Activated naive CD8-positive, alpha-beta T cell treated with anti-CD3 and anti-CD28 coated beads, Interleukin-2, amount 50 U/mL, for 24 hours (primary cell): ENCODE data around the gene ANKDD1A.

Experiments used
- ATAC-seq: fragments of 150-1000 bp; cut with Tn5 transposase; one replicate; pipeline ENCODE4 v1.10.0; 2021
- DNase-seq: peaks from one replicate; pipeline ENCODE4 v3.0.0; 2021
- H3K27ac Mint-ChIP-seq: one replicate; pipeline ENCODE4 v1.8.0; 2021; ENCODE audit warnings: mild to moderate bottlenecking, mixed read lengths
- H3K27me3 Mint-ChIP-seq: one replicate; pipeline ENCODE4 v1.8.0; 2021; ENCODE audit warnings: mixed read lengths
- H3K36me3 Mint-ChIP-seq: one replicate; pipeline ENCODE4 v1.8.0; 2021; ENCODE audit warnings: low read depth, mixed read lengths
- H3K4me1 Mint-ChIP-seq: one replicate; pipeline ENCODE4 v1.8.0; 2021; ENCODE audit warnings: mixed read lengths
- H3K4me3 Mint-ChIP-seq: one replicate; pipeline ENCODE4 v1.8.0; 2021; ENCODE audit warnings: mild to moderate bottlenecking, moderate library complexity, mixed read lengths
- H3K9me3 Mint-ChIP-seq: one replicate; pipeline ENCODE4 v1.8.0; 2021; ENCODE audit warnings: mixed read lengths

The ANKDD1A gene

DNA sequence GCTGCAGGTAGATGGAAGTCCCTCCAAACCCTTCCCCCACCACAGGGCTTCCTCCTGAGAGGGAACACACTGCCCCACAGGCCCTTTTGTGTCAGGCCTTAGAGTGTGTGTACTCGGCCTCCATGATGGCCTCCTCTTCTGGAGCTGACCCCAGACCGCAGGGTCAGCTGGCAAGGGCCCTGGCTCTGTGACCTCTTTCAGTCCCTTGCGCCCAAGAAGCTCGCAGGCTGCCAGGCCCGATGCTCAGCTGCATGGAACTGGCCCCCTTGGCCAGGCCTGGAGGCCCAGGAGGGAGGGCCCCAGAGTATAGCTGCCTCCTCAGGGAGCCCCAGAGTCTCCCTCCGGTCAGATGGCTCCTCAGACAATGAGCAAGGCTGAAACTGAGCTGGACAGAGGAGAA, 23.4 kb upstream of the ANKDD1A start:
- DNase-seq = no peak
- no peaks in the 10 kb centered on the region for H3K27me3 Mint-ChIP-seq
- ATAC-seq = no peak
- no peak overlapping the region for H3K4me3 Mint-ChIP-seq
- H3K9me3 Mint-ChIP-seq = no peaks in the 10 kb centered on the region
- no peaks in the 10 kb centered on the region for H3K36me3 Mint-ChIP-seq
- H3K4me1 Mint-ChIP-seq = peaks cover 42% of the 10 kb centered on the region
- H3K27ac Mint-ChIP-seq = no peak overlapping the region

DNA sequence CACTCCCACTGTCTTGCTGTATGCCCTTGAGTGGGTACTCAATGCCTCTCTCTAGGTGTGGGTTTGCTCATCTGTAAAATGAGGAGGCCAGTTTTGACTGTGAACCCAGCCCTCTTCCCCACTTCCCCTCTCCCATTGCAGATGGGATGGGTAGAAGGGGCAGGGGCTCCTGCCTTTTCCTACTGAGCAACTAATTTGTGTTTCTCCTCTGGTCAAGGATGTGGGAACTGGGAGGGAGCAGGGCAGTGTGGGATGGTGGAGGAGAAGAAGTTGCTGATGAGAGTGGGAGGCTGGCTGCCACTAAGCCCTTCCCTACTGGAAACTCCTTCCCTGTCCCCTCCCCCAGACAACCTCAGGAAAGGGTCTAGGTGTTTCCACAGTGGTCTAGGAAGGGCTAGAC, 20.1 kb upstream of the ANKDD1A start:
- Mint-ChIP-seq H3K9me3 (no peaks in the 10 kb centered on the region), H3K4me3 (peak overlapping the region; percentile 87), H3K36me3 (no peaks in the 10 kb centered on the region), H3K27ac (peak overlapping the region; percentile 97), H3K27me3 (no peaks in the 10 kb centered on the region), H3K4me1 (peaks cover 54% of the 10 kb centered on the region)
- DNase-seq (no peak), ATAC-seq (no peak)

DNA sequence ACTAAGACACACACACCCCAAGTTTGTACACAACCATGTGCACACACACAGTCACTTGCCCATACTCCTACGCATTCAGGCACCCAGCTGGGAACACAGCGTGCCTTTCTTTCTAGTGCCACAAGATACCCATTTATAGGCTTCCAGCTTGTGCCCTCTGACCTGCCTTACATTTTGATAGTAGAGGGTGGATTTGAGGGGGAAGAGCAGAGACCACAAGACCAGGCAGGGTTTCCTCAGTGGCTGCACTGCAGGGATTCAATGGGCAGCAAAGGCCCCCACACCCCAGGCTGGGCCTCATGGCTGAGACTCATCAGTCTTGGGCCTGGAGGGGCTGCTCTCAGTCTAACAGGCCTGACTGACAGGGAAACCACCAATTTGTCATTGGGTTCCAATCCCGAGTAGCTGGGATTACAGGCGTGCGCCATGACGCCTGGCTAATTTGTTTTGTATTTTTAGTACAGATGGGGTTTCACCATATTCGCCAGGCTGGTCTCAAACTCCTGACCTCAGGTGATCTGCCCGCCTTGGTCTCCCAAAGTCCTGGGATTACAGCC, 18.8 kb upstream of the ANKDD1A start:
- H3K4me3 Mint-ChIP-seq = peak overlapping the region; percentile 87
- no peaks in the 10 kb centered on the region for H3K9me3 Mint-ChIP-seq
- H3K27me3 Mint-ChIP-seq = no peaks in the 10 kb centered on the region
- no peaks in the 10 kb centered on the region for H3K36me3 Mint-ChIP-seq
- DNase-seq = peak; percentile 55
- peak; percentile 17 for ATAC-seq
- peaks cover 58% of the 10 kb centered on the region for H3K4me1 Mint-ChIP-seq
- H3K27ac Mint-ChIP-seq = peak overlapping the region; percentile 97

DNA sequence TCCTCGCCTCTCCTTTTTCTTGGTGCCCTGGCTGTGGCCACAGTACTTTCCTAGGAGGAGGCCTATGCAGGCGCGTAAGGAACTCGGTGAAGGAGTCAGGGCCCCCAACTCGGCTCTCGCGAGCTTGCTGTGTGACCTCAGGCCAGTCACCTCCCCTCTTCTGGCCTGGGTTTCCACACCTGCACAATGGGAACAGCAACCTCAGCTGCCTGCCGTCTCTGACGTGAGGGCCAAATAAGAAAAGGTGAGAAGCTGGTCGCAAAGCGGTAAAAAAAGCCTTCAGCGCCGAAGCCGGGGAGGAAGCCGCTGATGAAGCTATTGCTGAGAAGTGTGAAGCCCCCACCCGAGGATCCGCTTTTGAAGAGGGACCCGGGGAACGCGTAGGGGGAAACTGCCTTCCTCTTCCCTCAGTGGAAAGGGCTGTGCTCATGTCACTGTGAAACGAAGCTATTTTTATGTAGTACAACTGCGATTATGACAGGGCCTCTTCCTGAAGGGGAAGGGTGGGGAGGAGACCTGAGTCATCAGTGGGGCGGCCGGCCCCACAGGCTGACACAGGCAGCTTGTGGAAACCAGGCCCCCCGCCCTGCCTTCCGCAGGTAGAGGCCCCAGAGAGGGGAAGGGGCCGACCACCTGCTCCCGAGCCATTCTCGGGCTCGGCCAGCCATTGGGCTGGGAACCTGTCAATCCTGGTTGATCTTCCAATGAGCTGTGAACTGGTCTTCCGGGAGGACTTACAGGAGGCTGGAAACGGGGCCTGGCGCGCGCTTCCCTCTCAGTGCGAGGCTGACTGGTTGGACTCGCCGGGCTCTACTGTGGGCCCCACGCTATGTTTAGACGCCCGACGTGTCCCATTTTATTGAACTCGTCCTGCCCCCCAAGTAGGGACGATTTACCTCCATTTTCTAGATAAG, 18.0 kb upstream of the ANKDD1A start:
- H3K9me3 Mint-ChIP-seq = no peaks in the 10 kb centered on the region
- peak; percentile 85 for ATAC-seq
- no peaks in the 10 kb centered on the region for H3K27me3 Mint-ChIP-seq
- peak overlapping the region; percentile 97 for H3K27ac Mint-ChIP-seq
- H3K36me3 Mint-ChIP-seq = no peaks in the 10 kb centered on the region
- H3K4me3 Mint-ChIP-seq = peak overlapping the region; percentile 87
- peak; percentile 97 for DNase-seq
- H3K4me1 Mint-ChIP-seq = peaks cover 58% of the 10 kb centered on the region

DNA sequence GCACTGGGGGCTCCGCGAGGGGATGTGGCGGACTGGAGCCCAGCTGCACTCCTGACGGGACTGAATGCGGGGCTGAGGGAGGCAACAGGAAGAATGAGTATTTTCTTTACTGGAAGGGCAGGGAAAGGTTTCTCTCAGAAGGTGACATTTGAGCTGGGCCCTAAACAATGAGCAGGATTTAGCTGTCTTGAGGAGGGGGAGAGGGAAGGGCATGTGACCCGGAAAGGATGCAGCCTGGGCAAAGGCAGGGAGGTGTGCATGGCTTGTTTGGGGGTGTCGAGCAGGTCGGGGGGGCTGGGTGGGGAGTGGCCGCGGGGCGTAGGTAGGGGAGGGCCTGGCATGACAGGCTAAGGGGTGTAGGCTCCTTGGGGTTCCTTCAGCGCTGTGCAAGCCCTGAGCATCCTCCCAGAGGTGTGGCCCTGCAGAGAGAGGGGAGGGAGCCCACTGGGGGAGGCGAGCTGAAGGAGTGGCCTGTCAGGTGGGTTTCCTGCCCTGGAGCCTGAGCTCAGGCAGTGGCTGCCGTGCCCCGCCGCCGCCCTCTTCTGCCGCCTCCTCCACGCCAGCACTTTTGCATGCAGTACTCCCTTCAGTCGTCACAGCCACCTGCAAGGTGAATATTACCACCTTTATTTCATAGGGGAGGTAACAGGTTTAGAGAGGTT, 17.2 kb upstream of the ANKDD1A start:
- no peaks in the 10 kb centered on the region for H3K27me3 Mint-ChIP-seq
- H3K36me3 Mint-ChIP-seq = peaks cover 3% of the 10 kb centered on the region
- peak overlapping the region; percentile 87 for H3K4me3 Mint-ChIP-seq
- peak; percentile 39 for ATAC-seq
- H3K4me1 Mint-ChIP-seq = peaks cover 58% of the 10 kb centered on the region
- H3K9me3 Mint-ChIP-seq = no peaks in the 10 kb centered on the region
- DNase-seq = peak; percentile 74
- H3K27ac Mint-ChIP-seq = peak overlapping the region; percentile 97

DNA sequence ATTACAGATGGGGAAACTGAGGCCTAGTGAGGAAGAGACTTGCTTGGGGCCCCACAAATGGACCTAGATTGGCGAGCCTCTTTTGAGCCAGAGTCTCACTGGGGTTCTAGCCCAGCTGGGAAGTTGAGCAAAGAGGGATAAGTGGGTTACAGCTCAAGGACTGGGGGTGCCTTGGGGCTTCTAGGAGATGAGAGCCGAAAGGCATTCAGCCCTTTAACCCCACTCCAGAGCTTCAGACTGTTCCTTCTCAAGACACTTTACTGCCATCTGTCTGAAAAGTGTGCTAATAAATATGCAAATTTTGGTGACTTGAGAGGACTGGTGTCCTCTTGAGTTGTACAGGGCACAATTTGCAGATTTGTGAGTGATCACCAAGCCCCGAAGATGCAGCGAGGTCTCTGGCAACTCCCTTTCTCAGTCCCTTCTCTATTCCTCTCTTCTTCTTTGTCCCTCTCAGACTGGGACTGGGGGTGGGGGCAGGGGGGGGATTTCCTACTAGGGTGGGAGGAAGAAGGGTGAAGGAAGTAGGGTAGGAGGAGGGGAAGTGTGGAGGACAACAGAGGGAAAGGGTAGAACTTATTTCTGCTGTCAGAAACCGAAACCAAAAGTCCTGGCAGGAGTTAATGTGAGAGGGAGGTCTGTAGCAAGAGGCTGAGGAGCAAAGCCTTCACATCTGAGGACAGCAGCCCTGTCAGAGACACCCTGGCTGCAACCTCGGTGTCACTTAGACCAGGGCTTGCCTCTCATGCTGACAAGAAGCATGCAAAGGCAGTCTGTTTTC, 16.2 kb upstream of the ANKDD1A start:
- Mint-ChIP-seq H3K9me3 (no peaks in the 10 kb centered on the region), H3K27ac (peak overlapping the region; percentile 97), H3K27me3 (no peaks in the 10 kb centered on the region), H3K4me3 (peak overlapping the region; percentile 87), H3K4me1 (peaks cover 58% of the 10 kb centered on the region), H3K36me3 (peaks cover 4% of the 10 kb centered on the region)
- peak; percentile 36 for DNase-seq
- ATAC-seq = no peak

DNA sequence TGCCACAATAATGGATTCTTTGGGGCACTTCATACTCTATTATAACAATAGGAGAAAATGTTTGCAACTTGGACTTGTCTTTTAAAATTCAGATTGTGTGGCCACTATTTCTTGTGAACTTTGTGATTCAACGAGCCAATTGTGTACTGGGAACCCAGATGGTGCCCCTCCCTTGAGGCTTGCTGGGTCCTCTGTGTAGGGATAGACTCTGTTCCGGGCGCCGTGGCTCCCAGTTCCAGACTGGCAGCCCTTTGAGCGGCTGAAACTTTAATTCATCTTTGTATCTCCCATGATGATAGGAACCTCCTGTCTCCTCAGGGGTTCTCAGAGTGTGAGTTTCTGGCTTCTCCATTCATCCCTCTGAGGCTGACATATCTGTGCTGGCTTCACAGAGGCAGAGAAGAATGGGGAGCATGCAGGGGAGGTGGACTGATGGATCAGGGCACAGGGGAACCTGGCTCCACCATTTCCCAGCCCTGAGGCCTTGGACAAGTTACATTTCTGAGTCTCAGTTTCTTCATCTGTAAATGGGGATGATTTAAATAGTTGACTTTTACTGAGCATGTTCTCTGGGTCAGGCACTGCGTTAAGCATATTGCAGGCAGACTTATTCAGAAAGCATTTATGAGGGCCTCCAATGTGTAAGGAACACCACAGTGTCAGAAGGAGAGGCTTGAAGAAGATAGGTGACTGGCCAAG, 15.2 kb upstream of the ANKDD1A start:
- DNase-seq = no peak
- H3K4me3 Mint-ChIP-seq = peak overlapping the region; percentile 87
- H3K9me3 Mint-ChIP-seq = peaks cover 7% of the 10 kb centered on the region
- no peaks in the 10 kb centered on the region for H3K27me3 Mint-ChIP-seq
- peak overlapping the region; percentile 97 for H3K27ac Mint-ChIP-seq
- peaks cover 52% of the 10 kb centered on the region for H3K4me1 Mint-ChIP-seq
- no peak for ATAC-seq
- H3K36me3 Mint-ChIP-seq = peaks cover 8% of the 10 kb centered on the region

DNA sequence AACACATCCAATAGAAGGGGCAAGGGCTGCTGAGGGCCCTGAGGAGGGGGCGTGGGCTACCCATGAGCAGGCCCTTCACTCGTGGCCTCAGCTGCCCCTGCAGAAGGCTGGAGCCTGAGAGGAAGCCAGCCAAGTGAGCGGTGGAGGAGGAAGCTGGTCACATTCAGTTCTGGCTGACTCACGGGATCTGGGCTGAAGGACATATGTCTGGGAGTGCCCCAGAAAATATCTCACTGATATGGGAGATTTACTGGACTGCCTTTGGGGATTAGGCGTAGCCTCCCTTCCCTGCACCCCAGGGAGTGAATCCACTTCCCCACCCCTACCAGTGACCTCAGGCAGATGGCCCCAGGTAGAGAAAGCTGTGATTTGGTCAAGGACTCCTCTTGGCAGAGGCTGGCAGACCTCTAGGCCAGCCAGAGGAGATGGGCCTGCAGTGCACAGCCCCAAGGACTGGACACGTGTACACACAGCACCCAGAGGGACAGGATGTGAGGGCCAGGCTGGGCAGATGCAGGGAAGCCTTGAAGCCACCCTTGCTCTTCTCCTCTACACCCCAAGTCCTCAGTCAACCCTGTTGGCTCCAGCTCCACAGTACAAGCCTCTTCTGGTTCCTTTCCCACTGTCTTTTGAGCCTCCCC, 14.2 kb upstream of the ANKDD1A start:
- DNase-seq (no peak), ATAC-seq (no peak)
- peaks cover 49% of the 10 kb centered on the region for H3K4me1 Mint-ChIP-seq
- peaks cover 7% of the 10 kb centered on the region for H3K9me3 Mint-ChIP-seq
- H3K4me3 Mint-ChIP-seq = no peak overlapping the region
- peak overlapping the region; percentile 58 for H3K27ac Mint-ChIP-seq
- peaks cover 11% of the 10 kb centered on the region for H3K36me3 Mint-ChIP-seq
- no peaks in the 10 kb centered on the region for H3K27me3 Mint-ChIP-seq

DNA sequence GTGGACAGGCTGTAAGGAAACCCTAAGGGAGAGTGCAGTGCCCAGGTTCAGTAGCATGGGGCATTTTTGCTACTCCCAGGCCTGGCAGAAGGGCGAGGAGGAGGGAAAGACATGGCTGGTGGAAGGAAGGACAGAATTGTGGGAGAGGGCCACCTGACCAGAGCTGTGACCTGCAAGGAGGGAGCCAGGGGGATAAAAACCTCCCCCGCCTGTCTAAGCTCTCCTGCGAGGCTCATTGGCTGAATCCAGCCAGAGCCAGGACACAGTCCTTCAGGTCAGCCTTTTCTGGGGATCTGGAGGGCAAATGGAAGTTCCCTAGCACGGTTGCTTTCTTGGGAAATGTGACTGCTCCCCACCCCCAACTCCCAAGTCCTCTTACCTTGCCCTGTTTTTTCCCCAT, 13.3 kb upstream of the ANKDD1A start:
- Mint-ChIP-seq H3K27ac (no peak overlapping the region), H3K36me3 (peaks cover 11% of the 10 kb centered on the region), H3K4me1 (peaks cover 49% of the 10 kb centered on the region), H3K9me3 (peaks cover 7% of the 10 kb centered on the region), H3K27me3 (no peaks in the 10 kb centered on the region), H3K4me3 (no peak overlapping the region)
- DNase-seq (no peak), ATAC-seq (no peak)

DNA sequence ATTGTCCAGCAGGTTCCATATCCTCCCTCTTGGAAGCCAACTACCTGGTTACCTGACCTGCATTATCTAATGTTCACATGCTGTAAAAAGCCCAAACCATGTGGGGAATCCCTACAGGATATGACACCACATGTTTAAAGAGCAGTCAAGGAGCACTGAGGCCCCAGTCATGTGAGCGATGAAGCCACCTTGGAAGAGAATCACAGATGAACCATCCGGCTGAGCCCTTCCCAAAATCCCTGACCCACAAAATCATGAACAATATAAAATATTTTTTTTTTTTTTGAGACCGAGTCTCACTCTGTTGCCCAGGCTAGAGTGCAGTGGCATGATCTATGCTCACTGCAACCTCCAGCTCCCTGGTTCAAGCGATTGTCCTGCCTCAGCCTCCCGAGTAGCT, 10.6 kb upstream of the ANKDD1A start:
- Mint-ChIP-seq H3K4me1 (peaks cover 39% of the 10 kb centered on the region), H3K27ac (no peak overlapping the region), H3K4me3 (no peak overlapping the region), H3K36me3 (peaks cover 11% of the 10 kb centered on the region), H3K9me3 (peaks cover 7% of the 10 kb centered on the region), H3K27me3 (no peaks in the 10 kb centered on the region)
- ATAC-seq (no peak), DNase-seq (no peak)

DNA sequence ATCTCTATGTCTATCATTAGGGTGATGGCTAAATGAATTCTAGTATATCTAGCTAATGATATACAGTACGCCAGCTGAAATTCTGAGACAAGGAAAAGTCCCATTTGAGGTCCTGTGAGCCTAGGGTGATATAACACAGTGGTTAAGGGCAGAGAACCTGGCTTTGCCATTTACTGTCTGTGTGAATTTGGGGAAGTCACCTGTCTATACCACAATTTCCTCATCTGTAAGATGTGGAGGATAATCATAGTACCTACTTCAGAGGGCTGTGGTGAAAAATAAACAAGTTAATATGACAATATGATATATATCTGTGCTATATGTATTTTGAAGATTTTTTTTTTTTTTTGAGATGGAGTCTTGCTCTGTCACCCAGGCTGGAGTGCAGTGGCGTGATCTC, 9.8 kb upstream of the ANKDD1A start:
- no peak overlapping the region for H3K4me3 Mint-ChIP-seq
- no peaks in the 10 kb centered on the region for H3K27me3 Mint-ChIP-seq
- no peak overlapping the region for H3K27ac Mint-ChIP-seq
- peaks cover 33% of the 10 kb centered on the region for H3K4me1 Mint-ChIP-seq
- H3K36me3 Mint-ChIP-seq = peaks cover 11% of the 10 kb centered on the region
- DNase-seq (no peak), ATAC-seq (no peak)
- H3K9me3 Mint-ChIP-seq = peaks cover 7% of the 10 kb centered on the region

DNA sequence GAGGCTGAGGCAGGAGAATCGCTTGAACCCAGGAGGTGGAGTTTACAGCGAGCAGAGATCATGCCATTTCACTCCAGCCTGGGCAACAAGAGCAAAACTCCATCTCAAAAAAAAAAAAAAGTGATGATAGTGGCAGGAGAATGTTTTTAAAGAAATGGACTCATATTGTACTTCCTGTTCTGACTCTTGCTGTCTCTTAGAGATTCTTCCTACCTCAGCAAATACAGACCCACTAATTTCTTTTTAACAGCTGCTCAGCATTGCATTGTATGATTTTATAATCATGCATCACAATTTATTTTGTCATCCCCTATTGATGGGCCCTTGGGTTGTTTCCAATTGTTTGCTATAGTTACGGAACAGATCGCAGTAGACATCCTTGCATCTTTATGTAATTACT, 8.8 kb upstream of the ANKDD1A start:
- Mint-ChIP-seq H3K9me3 (peaks cover 7% of the 10 kb centered on the region), H3K27me3 (no peaks in the 10 kb centered on the region), H3K4me3 (no peak overlapping the region), H3K27ac (no peak overlapping the region), H3K36me3 (peaks cover 11% of the 10 kb centered on the region), H3K4me1 (peaks cover 31% of the 10 kb centered on the region)
- ATAC-seq (no peak), DNase-seq (no peak)

DNA sequence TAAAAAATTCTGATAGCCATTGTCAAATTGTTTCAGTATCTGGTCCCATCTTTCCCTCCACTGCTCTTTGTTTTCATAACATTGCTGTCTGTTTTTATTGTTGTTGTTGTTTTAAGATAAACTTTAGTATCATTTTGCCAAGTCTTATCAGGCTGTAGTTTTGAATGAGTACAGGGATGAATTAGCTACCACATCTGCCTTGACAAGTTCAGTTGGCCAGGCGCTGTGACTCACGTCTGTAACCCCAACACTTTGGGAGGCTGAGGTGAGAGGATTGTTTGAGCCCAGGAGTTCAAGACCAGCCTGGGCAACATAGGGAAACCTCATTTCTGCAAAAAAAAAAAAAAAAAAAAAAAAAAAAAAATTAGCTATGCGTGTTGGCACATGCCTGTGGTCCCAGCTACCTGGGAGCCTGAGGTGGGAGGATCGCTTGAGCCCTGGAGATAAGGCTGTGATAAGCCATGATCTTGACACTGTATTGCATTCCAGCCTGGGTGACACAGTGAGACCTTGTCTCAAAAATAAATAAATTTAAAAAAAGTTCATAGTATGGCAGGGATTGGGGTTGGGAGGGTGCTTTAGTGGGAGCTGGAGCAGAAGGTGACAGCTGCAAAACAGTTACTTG, 8.3 kb upstream of the ANKDD1A start:
- H3K36me3 Mint-ChIP-seq = peaks cover 11% of the 10 kb centered on the region
- peaks cover 7% of the 10 kb centered on the region for H3K9me3 Mint-ChIP-seq
- H3K27ac Mint-ChIP-seq = no peak overlapping the region
- H3K27me3 Mint-ChIP-seq = no peaks in the 10 kb centered on the region
- no peak for DNase-seq
- no peak overlapping the region for H3K4me3 Mint-ChIP-seq
- ATAC-seq = no peak
- peaks cover 31% of the 10 kb centered on the region for H3K4me1 Mint-ChIP-seq
